Activated naive CD4-positive, alpha-beta T cell treated with Interleukin-2 at 50 U/mL for 16 hours (primary cell): ENCODE measurements around the gene MBTPS2.
"Not testable (repeated sequence)": the region's sequence is repeated elsewhere in the genome, so short reads cannot be mapped to it uniquely, and the experiment has no call there.

ENCODE experiments used
- DNase-seq: peaks from one replicate; pipeline ENCODE4 v3.0.0-alpha.2; 2020

Gene MBTPS2

GRCh38 chrX:21863241-21863640 is 23.8 kb downstream of the MBTPS2 start:
- DNase-seq: no peak

- no peak for DNase-seq
Observed at GRCh38 chrX:21865436-21865835, 26.0 kb downstream of the MBTPS2 start.

GRCh38 chrX:21870494-21870893 is 31.1 kb downstream of the MBTPS2 start:
- no peak for DNase-seq

DNA sequence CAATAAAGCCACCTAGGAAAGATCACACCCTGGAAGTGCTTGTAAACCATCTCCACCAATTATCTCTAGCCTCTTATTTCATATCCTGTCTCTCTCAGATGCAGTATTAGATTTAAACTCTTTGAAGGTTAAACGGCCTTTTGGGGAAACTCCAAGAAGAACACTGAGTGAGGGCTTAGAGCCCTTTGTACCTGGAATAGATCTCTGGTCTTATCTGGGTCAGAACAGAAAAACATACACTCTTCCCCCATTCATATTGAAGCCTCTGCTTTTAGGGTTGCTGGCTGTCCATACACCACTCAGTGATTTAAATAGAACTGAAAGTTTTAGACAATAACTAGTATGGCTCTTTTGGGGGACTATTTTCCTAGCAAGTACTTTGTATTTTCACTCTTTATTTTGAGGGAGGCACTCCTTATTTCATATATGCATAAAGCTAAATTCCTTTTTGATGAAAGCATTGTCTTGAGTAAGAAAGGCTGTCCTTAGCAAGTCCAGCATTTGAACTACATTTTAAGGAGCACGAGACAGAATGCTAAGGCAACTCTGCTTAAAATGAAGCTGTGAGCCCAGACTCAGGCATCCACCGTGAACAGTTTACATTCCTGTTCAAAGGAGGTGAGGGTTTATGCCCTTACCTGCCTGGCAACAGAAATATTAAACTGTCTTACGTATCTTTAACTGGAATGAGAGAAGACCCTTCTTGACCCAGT is 33.8 kb downstream of the MBTPS2 start:
- no peak for DNase-seq

DNA sequence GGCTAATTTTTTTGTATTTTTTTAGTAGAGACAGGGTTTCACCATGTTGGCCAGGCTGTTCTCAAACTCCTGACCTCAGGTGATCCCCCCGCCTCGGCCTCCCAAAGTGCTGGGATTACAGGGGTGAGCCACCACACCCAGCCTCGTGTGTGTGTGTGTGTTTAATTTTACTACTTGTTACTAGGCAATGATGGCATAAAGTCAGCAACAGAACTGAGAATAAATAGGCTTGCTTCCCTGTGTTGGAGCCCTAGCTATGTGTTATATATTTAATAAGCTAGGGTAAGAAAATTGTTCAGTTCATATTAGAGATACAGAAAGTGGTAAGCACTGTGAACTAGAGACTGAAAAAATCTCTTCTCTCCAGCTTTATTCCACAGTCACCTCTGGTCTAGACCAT is 34.8 kb downstream of the MBTPS2 start:
- not testable (repeated sequence) for DNase-seq

GRCh38 chrX:21875013-21875412 is 35.6 kb downstream of the MBTPS2 start:
- DNase-seq: no peak

DNA sequence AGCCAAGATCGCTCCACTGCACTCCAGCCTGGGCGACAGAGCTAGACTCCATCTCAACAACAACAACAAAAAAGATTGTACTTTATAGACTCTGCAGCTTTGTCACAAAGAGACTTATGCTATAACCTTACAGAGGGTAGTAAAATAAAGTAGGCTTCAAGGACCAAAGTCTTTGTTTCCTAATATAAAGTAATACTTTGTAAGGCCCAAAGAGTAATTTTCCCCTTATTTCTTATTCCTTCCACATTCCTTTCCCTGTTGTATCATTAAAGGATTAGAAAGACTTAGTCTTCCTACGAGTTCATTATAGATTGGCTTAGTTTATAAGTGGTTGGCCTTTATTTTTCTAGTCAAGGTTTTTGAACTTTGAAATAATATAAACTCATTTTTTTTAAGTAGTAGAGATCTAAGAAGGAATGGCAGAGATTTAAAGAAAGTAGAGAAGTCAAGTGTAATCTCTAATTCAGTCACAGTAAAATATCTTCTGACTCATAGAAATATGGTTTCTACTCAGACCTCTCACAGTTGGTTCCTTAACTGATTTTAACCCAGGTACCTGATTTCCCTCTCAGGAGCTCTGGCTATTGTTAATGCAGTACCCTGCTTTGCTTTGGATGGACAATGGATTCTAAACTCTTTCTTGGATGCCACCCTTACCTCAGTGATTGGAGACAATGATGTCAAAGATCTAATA is 42.6 kb downstream of the MBTPS2 start:
- DNase-seq: no peak

DNA sequence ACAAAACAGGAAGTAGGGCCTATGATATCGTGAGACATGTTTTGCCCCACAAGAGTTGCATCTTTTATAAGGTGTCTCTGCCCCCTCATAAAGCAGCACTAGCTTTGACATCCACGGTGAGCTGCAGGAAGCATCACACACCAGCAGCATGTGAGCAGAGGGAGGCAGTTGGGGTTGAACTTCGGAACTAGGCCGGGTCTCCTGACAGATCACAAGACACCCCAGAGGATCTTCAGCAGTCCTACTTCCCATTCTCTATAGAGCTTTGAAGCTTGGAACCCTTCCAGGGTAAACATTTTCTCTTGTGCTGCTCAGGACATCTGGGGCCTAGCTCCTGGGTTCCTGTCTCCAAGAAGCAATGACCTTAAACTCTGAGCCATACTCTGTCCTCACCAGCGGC is 43.8 kb downstream of the MBTPS2 start:
- no peak for DNase-seq

GRCh38 chrX:21885568-21885967 is 46.2 kb downstream of the MBTPS2 start:
- DNase-seq: no peak

GRCh38 chrX:21905313-21905712 is 65.9 kb downstream of the MBTPS2 start:
- DNase-seq: no peak

- DNase-seq: no peak
Observed at GRCh38 chrX:21905953-21906352, 66.5 kb downstream of the MBTPS2 start.

GRCh38 chrX:21907260-21907659 is 67.8 kb downstream of the MBTPS2 start:
- no peak for DNase-seq

- no peak for DNase-seq
Observed at GRCh38 chrX:21911481-21911880, 72.1 kb downstream of the MBTPS2 start.

GRCh38 chrX:21912220-21912619 is 72.8 kb downstream of the MBTPS2 start:
- no peak for DNase-seq

DNA sequence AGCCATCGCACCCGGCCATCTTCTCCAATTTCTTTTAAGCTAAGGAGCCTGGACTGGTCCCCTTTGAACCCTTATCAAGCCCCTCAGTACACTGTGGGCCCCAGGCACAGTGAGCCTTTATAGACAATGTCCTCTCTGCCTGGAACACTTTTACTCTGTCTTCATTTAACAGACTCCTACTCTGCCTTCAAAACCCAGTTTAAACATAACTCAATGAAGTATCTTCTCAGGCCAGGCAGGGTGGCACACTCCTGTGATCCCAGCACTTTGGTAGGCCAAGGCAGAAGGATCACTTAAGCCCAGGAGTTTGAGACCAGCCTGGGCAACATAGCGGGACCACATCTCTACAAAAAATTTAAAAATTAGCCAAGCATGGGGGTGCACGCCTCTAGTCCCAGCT is 73.6 kb downstream of the MBTPS2 start:
- no peak for DNase-seq

- no peak for DNase-seq
Observed at GRCh38 chrX:21926116-21926515, 86.7 kb downstream of the MBTPS2 start.

- DNase-seq: no peak
Observed at GRCh38 chrX:21926527-21927278, 87.3 kb downstream of the MBTPS2 start.

- DNase-seq: no peak
Observed at GRCh38 chrX:21929209-21929608, 89.8 kb downstream of the MBTPS2 start.

- DNase-seq: no peak
Observed at GRCh38 chrX:21930986-21931385, 91.6 kb downstream of the MBTPS2 start.

DNA sequence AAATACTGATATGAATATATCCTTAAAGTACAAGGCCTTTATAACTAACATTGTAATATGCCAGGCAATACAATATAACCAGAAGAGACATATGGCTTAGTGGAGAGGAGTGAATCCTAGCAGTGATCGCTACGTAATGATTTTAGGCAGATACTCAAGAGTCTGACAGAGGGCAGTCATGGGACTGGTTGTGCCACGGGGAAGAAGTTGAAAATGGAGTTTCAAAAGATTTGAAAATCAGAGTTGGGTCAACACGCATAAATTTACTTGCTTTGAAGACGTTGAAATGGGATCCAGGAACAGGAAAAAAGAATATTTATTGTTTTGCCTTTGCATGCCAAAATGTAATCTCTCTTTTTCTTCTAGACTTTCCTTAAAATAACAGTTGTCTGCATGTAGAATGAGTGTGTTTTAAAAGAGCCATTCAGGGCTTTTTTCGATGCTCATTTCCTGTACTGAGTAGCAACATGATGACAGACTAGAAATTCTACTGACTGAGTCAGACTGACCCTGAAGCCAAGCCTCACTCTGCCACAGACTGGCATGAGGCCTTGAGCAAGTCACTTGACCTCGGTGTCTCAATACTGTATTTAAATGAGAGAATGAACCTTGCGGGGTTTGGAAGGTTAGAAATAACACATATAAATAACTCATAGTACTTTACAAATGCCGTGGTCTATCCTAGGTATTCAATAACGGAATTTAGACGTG is 93.0 kb downstream of the MBTPS2 start:
- no peak for DNase-seq

- DNase-seq: no peak
Observed at GRCh38 chrX:21933077-21933476, 93.7 kb downstream of the MBTPS2 start.

DNA sequence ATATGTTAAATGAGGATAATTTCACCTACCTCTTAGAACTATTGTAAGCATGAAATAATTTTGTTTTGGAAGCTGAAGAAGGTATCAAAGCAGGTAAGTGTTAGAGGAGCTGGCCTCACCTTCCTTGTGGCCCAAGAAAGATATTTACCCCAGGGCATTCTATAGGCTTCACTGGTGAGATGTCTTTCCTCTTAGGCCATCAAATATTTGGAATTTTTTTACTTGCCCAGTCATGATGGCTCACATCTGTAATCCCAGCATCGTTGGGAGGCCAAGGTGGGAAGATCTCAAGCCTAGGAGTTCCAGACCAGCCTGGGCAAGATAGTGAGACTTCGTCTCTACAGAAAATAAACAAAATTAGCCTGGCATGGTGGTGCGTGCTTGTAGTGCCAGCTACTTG is 95.0 kb downstream of the MBTPS2 start:
- no peak for DNase-seq
